Measurements from ENCODE around the gene CAMLG. TPM values are rescaled to one million over a fixed set of nuclear protein-coding genes. Genes with fewer than 3 reads are reported as not detected.
"Not testable (repeated sequence)": the region's sequence is repeated elsewhere in the genome, so short reads cannot be mapped to it uniquely, and the experiment has no call there.

The CAMLG gene
- total RNA-seq, result 43.4 and 43.8 TPM in 2 replicates
- long read RNA-seq, transcript CAMLG-201 (4 exons, 2,221 nt), result major isoform, 59 of 73 reads
- long read RNA-seq, partial matches to known transcripts, result 2 of 73 reads
- long read RNA-seq, other reads (novel, unspliced or antisense), result 10 of 73 reads

- Mint-ChIP-seq H3K36me3 (ENCODE audit: low read depth) (no peaks in the 10 kb centered on the region), H3K9me3 (no peaks in the 10 kb centered on the region), H3K27me3 (ENCODE audit: low read depth) (no peaks in the 10 kb centered on the region), H3K4me1 (peaks cover 13% of the 10 kb centered on the region), H3K4me3 (peak within 1 kb of the TSS; percentile 97), H3K27ac (ENCODE audit: unreplicated experiment) (peak within 1 kb of the TSS; percentile 98)
- TF ChIP-seq CTCF (conservative IDR thresholded peaks at IDR 0.05), result peak; percentile 88
- peak; percentile 97 for DNase-seq (ENCODE audit: low read depth, low spot score)
These were observed at the start of gene CAMLG for GRCh38 chr5:134738133-134738962. Gene CAMLG (plus strand): TSS chr5:134738548. CDS start chr5:134738621, 73 bp downstream.

GRCh38 chr5:134690144-134690543 is 48.2 kb upstream of the CAMLG start:
- not testable (repeated sequence) for H3K27ac Mint-ChIP-seq (ENCODE audit: unreplicated experiment); H3K4me1 Mint-ChIP-seq; H3K27me3 Mint-ChIP-seq (ENCODE audit: low read depth); H3K4me3 Mint-ChIP-seq; H3K9me3 Mint-ChIP-seq; DNase-seq (ENCODE audit: low read depth, low spot score)
- H3K36me3 Mint-ChIP-seq (ENCODE audit: low read depth), result peaks cover 20% of the 10 kb centered on the region

- H3K36me3 Mint-ChIP-seq (ENCODE audit: low read depth), result peaks cover 20% of the 10 kb centered on the region
- no peaks in the 10 kb centered on the region for H3K4me1 Mint-ChIP-seq
- H3K4me3 Mint-ChIP-seq, result no peak overlapping the region
- no peaks in the 10 kb centered on the region for H3K9me3 Mint-ChIP-seq
- DNase-seq (ENCODE audit: low read depth, low spot score), result no peak
- TF ChIP-seq CTCF (conservative IDR thresholded peaks at IDR 0.05), result no peak
- no peaks in the 10 kb centered on the region for H3K27me3 Mint-ChIP-seq (ENCODE audit: low read depth)
- no peak overlapping the region for H3K27ac Mint-ChIP-seq (ENCODE audit: unreplicated experiment)
These were observed 45.6 kb upstream of the CAMLG start for GRCh38 chr5:134692722-134693121.

- no peak for DNase-seq (ENCODE audit: low read depth, low spot score)
- Mint-ChIP-seq H3K9me3 (no peaks in the 10 kb centered on the region), H3K27ac (ENCODE audit: unreplicated experiment) (no peak overlapping the region), H3K4me1 (no peaks in the 10 kb centered on the region), H3K27me3 (ENCODE audit: low read depth) (no peaks in the 10 kb centered on the region), H3K4me3 (no peak overlapping the region), H3K36me3 (ENCODE audit: low read depth) (peaks cover 11% of the 10 kb centered on the region)
- TF ChIP-seq CTCF (conservative IDR thresholded peaks at IDR 0.05), result no peak
These were observed 30.0 kb upstream of the CAMLG start for GRCh38 chr5:134708301-134708700.

- H3K4me1 Mint-ChIP-seq, result no peaks in the 10 kb centered on the region
- H3K27ac Mint-ChIP-seq (ENCODE audit: unreplicated experiment), result no peak overlapping the region
- H3K27me3 Mint-ChIP-seq (ENCODE audit: low read depth), result no peaks in the 10 kb centered on the region
- H3K36me3 Mint-ChIP-seq (ENCODE audit: low read depth), result peaks cover 17% of the 10 kb centered on the region
- H3K4me3 Mint-ChIP-seq, result no peak overlapping the region
- no peak for DNase-seq (ENCODE audit: low read depth, low spot score)
- H3K9me3 Mint-ChIP-seq, result no peaks in the 10 kb centered on the region
- TF ChIP-seq CTCF (conservative IDR thresholded peaks at IDR 0.05), result no peak
These were observed 24.2 kb upstream of the CAMLG start for GRCh38 chr5:134714120-134714519.

- Mint-ChIP-seq H3K27me3 (ENCODE audit: low read depth) (no peaks in the 10 kb centered on the region), H3K27ac (ENCODE audit: unreplicated experiment) (no peak overlapping the region), H3K4me3 (no peak overlapping the region), H3K36me3 (ENCODE audit: low read depth) (peaks cover 17% of the 10 kb centered on the region), H3K9me3 (no peaks in the 10 kb centered on the region), H3K4me1 (no peaks in the 10 kb centered on the region)
- TF ChIP-seq CTCF (conservative IDR thresholded peaks at IDR 0.05), result no peak
- no peak for DNase-seq (ENCODE audit: low read depth, low spot score)
These were observed 23.8 kb upstream of the CAMLG start for GRCh38 chr5:134714541-134714940.

GRCh38 chr5:134715466-134715865 is 22.9 kb upstream of the CAMLG start:
- H3K27ac Mint-ChIP-seq (ENCODE audit: unreplicated experiment); H3K27me3 Mint-ChIP-seq (ENCODE audit: low read depth); H3K9me3 Mint-ChIP-seq; DNase-seq (ENCODE audit: low read depth, low spot score); H3K4me1 Mint-ChIP-seq; H3K4me3 Mint-ChIP-seq: not testable (repeated sequence)
- H3K36me3 Mint-ChIP-seq (ENCODE audit: low read depth), result peaks cover 15% of the 10 kb centered on the region

All from neural crest cell (in vitro differentiated cells).